IPS-NIHi7 (cell line): ENCODE measurements around the gene GMFB.
A peak's percentile ranks its signal among the peaks of the same experiment; 100 is the strongest.

Experiments
- DNase-seq: peaks from one replicate; pipeline ENCODE4 v3.0.0; 2012; ENCODE audit warnings: mixed read lengths; ENCODE audit errors: extremely low spot score

Gene GMFB

GRCh38 chr14:54490445-54491175, 1.8 kb upstream of the GMFB start:
- no peak for DNase-seq

DNA sequence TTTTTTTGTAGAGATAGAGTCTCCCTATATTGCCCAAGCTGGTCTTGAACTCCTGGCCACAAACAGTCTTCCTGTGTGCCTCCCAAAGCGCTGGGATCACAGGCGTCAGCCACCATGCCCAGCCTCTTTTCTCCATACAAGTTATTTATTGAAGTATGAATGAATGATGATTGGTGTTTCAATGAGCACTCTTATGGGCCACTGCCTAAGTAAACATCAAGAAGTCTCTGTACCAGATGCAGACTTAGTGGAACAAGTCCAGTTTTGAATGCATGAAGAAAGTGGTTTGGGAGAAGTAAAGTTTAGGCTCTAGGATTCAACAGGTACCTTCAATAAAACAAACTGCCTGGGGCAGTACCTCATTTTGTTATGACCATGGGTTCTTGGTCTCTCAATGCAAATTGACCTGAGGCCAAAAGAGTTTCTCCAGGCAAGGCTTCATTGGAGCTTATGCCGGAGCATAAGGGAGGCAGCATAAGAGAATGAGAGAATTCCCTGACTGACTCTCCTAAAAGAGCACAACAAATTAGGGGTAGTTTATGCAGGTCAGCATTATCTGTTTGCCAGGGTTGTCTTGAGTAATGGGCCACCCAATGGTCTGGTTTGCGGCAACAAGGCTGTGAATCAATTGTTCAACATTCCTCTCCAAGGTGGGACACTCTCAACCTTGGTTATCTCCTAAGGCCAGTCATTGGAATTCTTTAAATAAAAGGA, 1.1 kb upstream of the GMFB start:
- DNase-seq, result no peak

DNA sequence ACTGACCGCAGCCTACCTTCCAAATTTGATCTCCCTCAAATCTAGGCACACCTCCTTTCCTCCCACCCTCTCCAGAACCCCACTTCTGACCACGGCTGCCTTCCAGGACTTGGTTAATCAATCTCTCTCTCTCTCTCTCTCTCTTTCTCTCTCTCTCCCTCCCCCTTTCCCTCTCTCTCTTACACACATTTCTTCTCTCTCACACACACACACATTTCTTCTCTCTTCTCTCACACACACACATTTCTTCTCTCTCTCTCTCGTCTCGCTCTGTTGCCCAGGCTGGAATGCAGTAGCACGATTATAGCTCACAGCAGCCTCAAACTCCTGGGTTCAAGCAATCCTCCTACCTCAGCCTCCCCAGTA, 521 bp upstream of the GMFB start:
- DNase-seq, result no peak

GRCh38 chr14:54488318-54488645, 498 bp downstream of the GMFB start:
- DNase-seq, result peak; percentile 52

GRCh38 chr14:54487771-54488170, 1.0 kb downstream of the GMFB start:
- peak; percentile 39 for DNase-seq

GRCh38 chr14:54486685-54487084, 2.1 kb downstream of the GMFB start:
- no peak for DNase-seq

GRCh38 chr14:54483846-54484245, 4.9 kb downstream of the GMFB start:
- DNase-seq, result no peak

DNA sequence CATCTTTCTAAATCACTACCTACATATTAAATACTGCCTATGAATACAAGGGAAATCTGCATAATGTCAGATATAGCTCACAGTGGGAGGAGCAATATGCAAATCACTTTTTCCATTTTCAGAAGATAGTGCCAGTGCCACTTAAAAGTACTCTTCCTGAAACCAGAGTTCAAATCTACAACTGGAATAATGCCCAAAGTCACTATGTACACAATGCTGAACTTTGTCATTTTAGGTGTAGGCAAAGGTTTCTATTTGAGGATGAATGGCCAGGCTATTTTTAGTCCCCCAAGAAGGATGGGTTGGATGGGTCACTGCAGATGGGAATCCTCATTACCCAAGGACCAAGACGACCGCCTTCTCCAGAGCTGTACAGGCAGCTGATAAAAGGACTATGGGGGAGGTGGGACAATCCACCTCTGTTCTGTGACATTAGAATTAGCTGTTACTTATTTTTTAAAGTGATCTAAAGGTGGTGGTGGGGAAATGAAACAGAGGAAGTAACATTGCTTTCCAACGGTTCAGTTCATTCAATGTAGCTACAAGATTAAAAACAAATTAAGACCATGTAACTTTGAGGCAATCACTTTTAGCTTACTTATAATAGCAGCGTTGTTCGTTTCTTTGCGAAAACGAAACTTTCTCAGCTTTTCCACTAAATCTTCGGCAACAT, 5.6 kb downstream of the GMFB start:
- no peak for DNase-seq

DNA sequence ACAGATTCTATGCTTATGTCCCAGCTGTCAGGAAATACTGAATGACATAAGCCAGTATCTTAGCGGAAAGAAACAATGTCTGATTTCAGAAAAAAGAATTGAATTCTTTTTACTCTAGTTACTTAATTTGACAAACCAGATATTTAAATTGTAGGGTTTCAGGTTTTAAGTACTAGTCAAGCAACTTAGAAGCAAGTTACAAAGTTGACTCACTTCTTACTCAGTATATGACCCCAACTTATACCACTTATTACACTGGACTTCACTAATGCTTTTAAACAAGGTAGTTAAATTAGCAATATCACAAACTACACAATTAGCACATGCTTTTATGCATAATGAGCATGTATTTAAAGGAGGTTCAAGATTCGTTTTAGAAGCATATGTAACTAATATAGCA, 7.1 kb downstream of the GMFB start:
- DNase-seq, result no peak

GRCh38 chr14:54480830-54481562, 7.8 kb downstream of the GMFB start:
- no peak for DNase-seq

GRCh38 chr14:54478636-54479215, 10.1 kb downstream of the GMFB start:
- DNase-seq, result no peak

DNA sequence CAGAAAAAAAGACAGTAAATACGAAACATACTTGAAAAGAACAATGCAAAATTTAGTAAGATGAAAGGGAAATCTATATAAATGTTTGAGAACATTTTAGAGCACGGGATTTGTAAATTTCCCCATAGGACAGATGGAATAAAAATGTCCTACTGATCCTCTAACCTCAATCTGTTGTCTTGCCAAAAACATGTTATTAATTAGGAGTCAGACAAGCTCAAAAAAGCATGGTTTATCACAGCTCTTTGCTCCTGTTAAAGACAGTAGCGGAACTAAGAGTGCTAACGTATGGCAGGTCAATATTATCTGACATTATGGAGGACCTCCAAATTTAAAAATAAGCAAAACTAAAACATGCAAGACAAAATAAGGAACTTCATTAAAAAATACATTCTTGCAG, 12.9 kb downstream of the GMFB start:
- no peak for DNase-seq

DNA sequence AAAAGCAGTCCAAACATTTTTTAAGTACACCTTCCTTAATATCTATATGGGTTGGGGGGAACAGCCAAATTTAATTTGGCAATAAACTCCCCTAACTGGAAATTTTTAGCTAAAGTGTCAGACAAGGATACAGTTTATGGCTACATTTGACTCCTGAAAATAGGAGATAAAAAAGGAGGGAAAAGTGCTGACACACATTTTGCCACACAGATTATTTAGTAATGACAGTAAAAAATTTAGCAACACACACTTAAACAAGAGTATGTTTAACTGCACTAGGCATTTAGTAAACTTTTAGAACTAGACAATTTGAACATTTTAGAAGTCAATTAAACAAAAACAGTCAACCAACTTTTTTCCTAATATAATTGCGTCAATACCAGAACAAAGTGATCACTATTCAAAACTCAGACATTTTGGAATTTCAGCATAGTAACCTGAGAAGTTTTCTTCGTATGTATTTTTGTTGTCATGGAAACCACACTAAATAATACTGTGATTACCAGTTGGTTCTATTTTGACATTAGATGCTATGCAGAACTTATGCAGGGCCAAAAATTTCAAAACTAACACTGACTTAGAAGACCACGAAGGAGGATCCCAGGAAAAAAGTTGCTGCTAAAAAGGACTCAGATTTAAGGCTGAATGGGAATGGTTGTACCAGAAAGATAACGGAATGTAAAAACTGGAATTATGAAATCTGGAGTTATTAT, 13.4 kb downstream of the GMFB start:
- DNase-seq, result no peak

GRCh38 chr14:54474232-54474793, 14.5 kb downstream of the GMFB start:
- DNase-seq, result no peak

- peak; percentile 32 for DNase-seq
Observed at GRCh38 chr14:54472315-54472714, 16.5 kb downstream of the GMFB start.

- DNase-seq, result no peak
Observed at GRCh38 chr14:54471641-54472040, 17.1 kb downstream of the GMFB start.

DNA sequence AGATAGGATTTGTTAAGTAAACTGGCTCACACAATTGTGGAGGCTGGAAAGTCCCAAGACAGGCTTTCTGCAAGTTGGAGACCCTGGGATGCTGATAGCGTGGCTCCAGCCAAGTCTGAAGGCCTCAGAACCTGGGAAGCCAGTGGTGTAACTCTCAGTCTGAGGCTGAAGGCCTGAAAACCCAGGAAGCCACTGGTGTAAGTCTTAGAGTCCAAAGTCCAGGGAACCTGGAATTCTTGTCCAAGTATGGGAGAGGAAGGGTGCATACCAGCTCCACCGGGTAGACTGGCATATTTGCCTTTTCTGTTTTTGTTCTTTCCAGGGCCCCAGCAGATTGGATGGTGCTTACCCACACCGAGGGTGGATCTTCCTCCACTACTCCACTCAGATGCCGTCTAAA, 18.1 kb downstream of the GMFB start:
- DNase-seq, result no peak

DNA sequence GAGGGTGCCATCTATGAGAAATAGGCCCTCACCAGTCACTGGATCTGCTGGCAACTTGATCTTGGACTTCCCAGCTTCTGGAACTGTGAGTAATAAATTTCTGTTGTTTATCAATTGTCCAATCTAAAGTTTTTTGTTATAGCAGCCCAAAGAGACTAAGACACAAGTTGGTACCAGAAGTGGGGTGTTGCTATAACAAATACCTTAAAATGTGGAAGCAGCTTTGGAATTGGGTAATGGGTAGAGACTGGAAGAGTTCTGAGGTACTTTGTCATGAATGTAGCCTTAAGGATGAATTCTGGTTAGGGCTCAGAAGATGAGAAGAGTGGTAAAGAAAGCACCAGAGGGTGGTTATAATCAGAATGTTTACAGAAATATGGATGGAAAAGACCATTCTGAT, 21.5 kb downstream of the GMFB start:
- no peak for DNase-seq

DNA sequence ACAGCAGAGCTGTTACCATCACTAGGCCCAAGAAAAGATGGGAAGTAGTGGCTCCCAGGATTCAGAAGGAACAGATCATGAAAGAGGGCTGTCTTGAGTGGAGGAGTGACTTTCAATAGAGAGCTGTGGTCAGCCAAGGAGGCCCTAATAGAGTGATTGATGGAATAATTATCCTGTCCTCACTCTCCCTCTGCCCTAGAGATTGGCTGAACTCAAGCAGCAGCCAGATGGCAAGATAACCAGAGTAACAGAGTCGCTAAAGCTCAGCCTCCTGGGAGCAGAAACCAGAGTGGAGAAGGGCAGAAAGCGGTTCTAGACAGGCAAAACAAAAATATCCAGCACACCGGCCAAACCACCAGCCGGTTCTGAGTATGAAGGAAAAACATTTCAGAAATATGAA, 23.1 kb downstream of the GMFB start:
- DNase-seq, result no peak

- DNase-seq, result no peak
Observed at GRCh38 chr14:54462048-54462447, 26.7 kb downstream of the GMFB start.

DNA sequence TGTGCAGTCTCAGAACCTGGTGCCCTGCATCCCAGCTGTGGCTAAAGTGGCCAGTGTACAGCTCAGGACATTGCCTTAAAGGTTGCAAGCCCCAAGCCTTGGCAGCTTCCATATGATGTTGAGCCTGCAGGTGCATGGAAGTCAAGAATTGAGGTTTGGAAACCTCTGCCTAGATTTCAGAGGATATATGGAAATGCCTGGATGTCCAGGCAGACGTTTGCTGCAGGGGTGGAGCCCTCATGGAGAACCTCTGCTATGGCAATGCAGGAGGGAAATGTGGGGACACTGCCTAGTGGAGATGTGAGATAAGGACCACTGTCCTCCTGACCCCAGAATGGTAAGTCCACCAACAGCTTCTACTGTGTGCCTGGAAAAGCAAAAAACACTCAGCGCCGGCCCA, 29.7 kb downstream of the GMFB start:
- DNase-seq, result no peak
